ENCODE measurements around the gene XPO6.

DNA sequence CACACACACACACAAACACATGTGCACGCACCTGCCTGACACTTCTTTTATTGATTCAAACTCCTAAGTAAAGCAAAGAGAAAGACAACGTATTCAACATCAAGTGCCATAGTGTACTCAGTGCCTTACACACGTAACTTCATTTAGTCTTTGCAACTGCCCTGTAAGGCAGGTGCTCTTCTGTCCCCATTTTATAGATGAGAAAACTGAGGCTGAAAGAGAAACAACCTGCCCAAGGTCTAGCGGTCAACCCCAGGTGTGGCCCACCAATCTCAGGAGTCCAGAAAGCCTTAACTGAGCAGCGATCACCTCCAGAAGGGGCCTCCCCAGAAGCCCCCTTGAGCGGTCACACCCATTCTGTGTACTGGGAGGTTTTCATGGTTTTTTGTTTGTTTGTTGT is 137.9 kb downstream of the XPO6 start:
- TF ChIP-seq, protein P1, sequence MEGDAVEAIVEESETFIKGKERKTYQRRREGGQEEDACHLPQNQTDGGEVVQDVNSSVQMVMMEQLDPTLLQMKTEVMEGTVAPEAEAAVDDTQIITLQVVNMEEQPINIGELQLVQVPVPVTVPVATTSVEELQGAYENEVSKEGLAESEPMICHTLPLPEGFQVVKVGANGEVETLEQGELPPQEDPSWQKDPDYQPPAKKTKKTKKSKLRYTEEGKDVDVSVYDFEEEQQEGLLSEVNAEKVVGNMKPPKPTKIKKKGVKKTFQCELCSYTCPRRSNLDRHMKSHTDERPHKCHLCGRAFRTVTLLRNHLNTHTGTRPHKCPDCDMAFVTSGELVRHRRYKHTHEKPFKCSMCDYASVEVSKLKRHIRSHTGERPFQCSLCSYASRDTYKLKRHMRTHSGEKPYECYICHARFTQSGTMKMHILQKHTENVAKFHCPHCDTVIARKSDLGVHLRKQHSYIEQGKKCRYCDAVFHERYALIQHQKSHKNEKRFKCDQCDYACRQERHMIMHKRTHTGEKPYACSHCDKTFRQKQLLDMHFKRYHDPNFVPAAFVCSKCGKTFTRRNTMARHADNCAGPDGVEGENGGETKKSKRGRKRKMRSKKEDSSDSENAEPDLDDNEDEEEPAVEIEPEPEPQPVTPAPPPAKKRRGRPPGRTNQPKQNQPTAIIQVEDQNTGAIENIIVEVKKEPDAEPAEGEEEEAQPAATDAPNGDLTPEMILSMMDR (conservative IDR thresholded peaks at IDR 0.05; ENCODE audit: low read depth, low read length) = no peak
- TF ChIP-seq EZH2phosphoT487 (IDR thresholded peaks at IDR 0.05; ENCODE audit: borderline replicate concordance, low read length) (no peak), EZH2 (IDR thresholded peaks at IDR 0.05; ENCODE audit: low read length, unreplicated experiment) (no peak)

Measured in PC-3 (cell line).